H9 (cell line): Measurements from ENCODE around the gene ENOX1. TPM values are rescaled to one million over a fixed set of nuclear protein-coding genes. Genes with fewer than 3 reads are reported as not detected.

Source experiments
- DNase-seq: peaks from one replicate; pipeline ENCODE4 v3.0.0-alpha.2; 2017
- H2AFZ ChIP-seq: one replicate; pipeline ENCODE4 v1.6.1; 2013; ENCODE audit warnings: mild to moderate bottlenecking, low read length, control low read depth, moderate library complexity
- H2AK5ac ChIP-seq: 2 replicates; pipeline ENCODE4 v1.6.1; 2013; ENCODE audit warnings: low read length, control low read depth, mixed read lengths; ENCODE audit not compliant: insufficient read length
- H2BK120ac ChIP-seq: one replicate; pipeline ENCODE4 v1.6.1; 2013; ENCODE audit warnings: low read depth, mild to moderate bottlenecking, low read length, control low read depth, inconsistent platforms; ENCODE audit not compliant: poor library complexity, severe bottlenecking
- H2BK12ac ChIP-seq: 2 replicates; pipeline ENCODE4 v1.6.1; 2013; ENCODE audit warnings: low read length, control low read depth, mixed read lengths, low read depth; ENCODE audit not compliant: insufficient read length
- H2BK15ac ChIP-seq: 2 replicates; pipeline ENCODE4 v1.6.1; 2013; ENCODE audit warnings: low read depth, low read length, control low read depth
- H2BK20ac ChIP-seq: one replicate; pipeline ENCODE4 v1.6.1; 2013; ENCODE audit warnings: low read depth, mild to moderate bottlenecking, low read length, control low read depth, inconsistent platforms; ENCODE audit not compliant: poor library complexity, severe bottlenecking
- H2BK5ac ChIP-seq: 2 replicates; pipeline ENCODE4 v1.6.1; 2013; ENCODE audit warnings: low read length, control low read depth, mixed read lengths; ENCODE audit not compliant: insufficient read length
- H3K14ac ChIP-seq: 2 replicates; pipeline ENCODE4 v1.6.1; 2013; ENCODE audit warnings: low read length, control low read depth; ENCODE audit not compliant: insufficient read depth
- H3K18ac ChIP-seq: 2 replicates; pipeline ENCODE4 v1.6.1; 2013; ENCODE audit warnings: low read depth, mild to moderate bottlenecking, mixed read lengths, low read length, control low read depth; ENCODE audit not compliant: insufficient read length
- H3K23ac ChIP-seq: 2 replicates; pipeline ENCODE4 v1.6.1; 2013; ENCODE audit warnings: low read length, control low read depth, mixed read lengths, low read depth; ENCODE audit not compliant: insufficient read length
- H3K23me2 ChIP-seq: 2 replicates; pipeline ENCODE4 v1.6.1; 2013; ENCODE audit warnings: low read depth, mild to moderate bottlenecking, mixed read lengths, low read length, control low read depth; ENCODE audit not compliant: insufficient read length, poor library complexity, severe bottlenecking
- H3K27ac ChIP-seq: 2 replicates; pipeline ENCODE4 v1.5.1; 2013; ENCODE audit warnings: low read length, control low read depth, mixed read lengths, low read depth; ENCODE audit not compliant: insufficient read length
- H3K27me3 ChIP-seq: 2 replicates; pipeline ENCODE4 v1.6.1; 2013; ENCODE audit warnings: low read length, control low read depth, inconsistent platforms; ENCODE audit not compliant: insufficient read depth
- H3K4ac ChIP-seq: 2 replicates; pipeline ENCODE4 v1.6.1; 2013; ENCODE audit warnings: low read depth, mild to moderate bottlenecking, control low read depth, inconsistent platforms, low read length, moderate library complexity
- H3K4me1 ChIP-seq: 2 replicates; pipeline ENCODE4 v1.6.1; 2013; ENCODE audit warnings: low read length, control low read depth, inconsistent platforms; ENCODE audit not compliant: insufficient read depth
- H3K4me2 ChIP-seq: 2 replicates; pipeline ENCODE4 v1.6.1; 2013; ENCODE audit warnings: low read length, control low read depth, mixed read lengths; ENCODE audit not compliant: insufficient read length, insufficient read depth
- H3K56ac ChIP-seq: 2 replicates; pipeline ENCODE4 v1.6.1; 2013; ENCODE audit warnings: low read depth, mild to moderate bottlenecking, mixed read lengths, low read length, control low read depth; ENCODE audit not compliant: insufficient read length
- H3K79me1 ChIP-seq: 2 replicates; pipeline ENCODE4 v1.6.1; 2013; ENCODE audit warnings: low read depth, mild to moderate bottlenecking, moderate library complexity, low read length, control low read depth, inconsistent platforms; ENCODE audit not compliant: insufficient read depth, poor library complexity, severe bottlenecking
- H3K79me2 ChIP-seq: 2 replicates; pipeline ENCODE4 v1.6.1; 2013; ENCODE audit warnings: low read length, control low read depth, inconsistent platforms; ENCODE audit not compliant: insufficient read depth
- H3K9ac ChIP-seq: 2 replicates; pipeline ENCODE4 v1.6.1; 2013; ENCODE audit warnings: low read length, control low read depth, mixed read lengths; ENCODE audit not compliant: insufficient read length; ENCODE audit errors: extremely low read depth
- H3K9me3 ChIP-seq: one replicate; pipeline ENCODE4 v1.6.1; 2013; ENCODE audit warnings: low read depth, low read length, inconsistent platforms; ENCODE audit not compliant: control insufficient read depth
- H3T11ph ChIP-seq: one replicate; pipeline ENCODE4 v1.6.1; 2013; ENCODE audit warnings: mild to moderate bottlenecking, low read length, control low read depth, inconsistent platforms
- H4K20me1 ChIP-seq: one replicate; pipeline ENCODE4 v1.6.1; 2013; ENCODE audit not compliant: control insufficient read depth, insufficient read length, insufficient read depth
- H4K5ac ChIP-seq: 2 replicates; pipeline ENCODE4 v1.6.1; 2013; ENCODE audit warnings: low read depth, mild to moderate bottlenecking, mixed read lengths, low read length, control low read depth; ENCODE audit not compliant: insufficient read length
- H4K8ac ChIP-seq: replicated peaks from 2 replicates; pipeline ENCODE4 v1.6.1; 2013; ENCODE audit warnings: low read length, control low read depth, mixed read lengths, low read depth; ENCODE audit not compliant: insufficient read length
- H4K91ac ChIP-seq: 2 replicates; pipeline ENCODE4 v1.6.1; 2013; ENCODE audit warnings: low read depth, mild to moderate bottlenecking, moderate library complexity, mixed read lengths, low read length, control low read depth; ENCODE audit not compliant: insufficient read length
- H3K27ac Mint-ChIP-seq, 3 experiments: 2 replicates in 2 of 3; 3 replicates in 1 of 3; pipeline ENCODE4 v1.8.0; 2020 to 2021; ENCODE audit warnings: mixed read lengths in 3 of 3, mild to moderate bottlenecking in 1 of 3, moderate library complexity in 1 of 3
- H3K27me3 Mint-ChIP-seq: 2 replicates; pipeline ENCODE4 v1.8.0; 2021; ENCODE audit warnings: low read depth, mild to moderate bottlenecking, moderate library complexity, mixed read lengths
- H3K36me3 Mint-ChIP-seq, 3 experiments: 2 replicates in 2 of 3; 3 replicates in 1 of 3; pipeline ENCODE4 v1.8.0; 2020 to 2021; ENCODE audit warnings: low read depth in 3 of 3, mixed read lengths in 3 of 3; ENCODE audit not compliant: insufficient read depth in 1 of 3
- H3K4me1 Mint-ChIP-seq, 2 experiments: 2 replicates each; pipeline ENCODE4 v1.8.0; 2020; ENCODE audit warnings: mixed read lengths in 2 of 2
- H3K4me3 Mint-ChIP-seq, 2 experiments: 2 replicates in 1 of 2; 3 replicates in 1 of 2; pipeline ENCODE4 v1.8.0; 2020 to 2021; ENCODE audit warnings: mild to moderate bottlenecking in 2 of 2, mixed read lengths in 2 of 2, moderate library complexity in 1 of 2
- H3K9me3 Mint-ChIP-seq, 2 experiments: 2 replicates in 1 of 2; 3 replicates in 1 of 2; pipeline ENCODE4 v1.8.0; 2020; ENCODE audit warnings: mild to moderate bottlenecking in 2 of 2, mixed read lengths in 2 of 2, moderate library complexity in 1 of 2
- WGBS: extraction: QIAGEN DNeasy Blood & Tissue Kit; methylation state at CpG from one replicate; pipeline ENCODE4 v1.1.7; 2013; ENCODE audit warnings: missing lambda C conversion rate, low lambda C conversion rate, mixed read lengths; ENCODE audit not compliant: insufficient read length; ENCODE audit errors: extremely low coverage; 5-methylcytosine and 5-hydroxymethylcytosine counted together
- total RNA-seq: library from RNA; stranded (reverse); gene quantifications from 2 replicates; pipeline ENCODE4 v1.2.1, GENCODE V29; 2021
- TF ChIP-seq, protein P1 (sequence below): fragments of 200-600 bp; sonication (generic); conservative IDR thresholded peaks from 3 replicates; pipeline ENCODE4 v1.8.0; 2021; ENCODE audit warnings: antibody characterized with exemption, mild to moderate bottlenecking

ENOX1 gene
- total RNA-seq, 1 experiment from 2014 or later = 0.24 TPM

DNA sequence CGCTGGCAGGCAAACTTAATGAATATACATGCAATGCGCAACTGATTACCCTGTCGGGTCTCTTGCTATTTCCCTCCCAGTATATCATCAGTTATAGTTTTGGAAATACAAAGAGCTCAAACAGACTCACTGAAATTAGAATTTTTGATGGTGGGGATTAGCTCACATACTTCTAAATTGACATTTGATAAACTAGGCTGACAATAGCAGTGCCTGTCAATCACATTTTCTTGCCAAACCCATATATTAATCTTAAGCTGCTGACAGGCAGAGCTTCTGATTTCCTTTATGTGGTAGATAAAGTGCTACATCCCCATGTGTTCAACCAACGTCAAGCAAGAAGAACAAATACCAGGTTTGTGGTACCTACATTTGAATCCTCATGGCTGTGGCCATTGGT is 521.7 kb downstream of the ENOX1 start:
- no peaks in the 10 kb centered on the region for H3K27me3 ChIP-seq
- Mint-ChIP-seq H3K4me3 (no peak overlapping the region), H3K9me3 (no peaks in the 10 kb centered on the region), H3K27me3 (no peaks in the 10 kb centered on the region), H3K4me1 (peaks cover 19 to 20% of the 10 kb centered on the region in 2 experiments), H3K27ac (no peak overlapping the region), H3K36me3 (no peaks in the 10 kb centered on the region)
- H4K8ac ChIP-seq = no peak overlapping the region
- TF ChIP-seq, protein P1, sequence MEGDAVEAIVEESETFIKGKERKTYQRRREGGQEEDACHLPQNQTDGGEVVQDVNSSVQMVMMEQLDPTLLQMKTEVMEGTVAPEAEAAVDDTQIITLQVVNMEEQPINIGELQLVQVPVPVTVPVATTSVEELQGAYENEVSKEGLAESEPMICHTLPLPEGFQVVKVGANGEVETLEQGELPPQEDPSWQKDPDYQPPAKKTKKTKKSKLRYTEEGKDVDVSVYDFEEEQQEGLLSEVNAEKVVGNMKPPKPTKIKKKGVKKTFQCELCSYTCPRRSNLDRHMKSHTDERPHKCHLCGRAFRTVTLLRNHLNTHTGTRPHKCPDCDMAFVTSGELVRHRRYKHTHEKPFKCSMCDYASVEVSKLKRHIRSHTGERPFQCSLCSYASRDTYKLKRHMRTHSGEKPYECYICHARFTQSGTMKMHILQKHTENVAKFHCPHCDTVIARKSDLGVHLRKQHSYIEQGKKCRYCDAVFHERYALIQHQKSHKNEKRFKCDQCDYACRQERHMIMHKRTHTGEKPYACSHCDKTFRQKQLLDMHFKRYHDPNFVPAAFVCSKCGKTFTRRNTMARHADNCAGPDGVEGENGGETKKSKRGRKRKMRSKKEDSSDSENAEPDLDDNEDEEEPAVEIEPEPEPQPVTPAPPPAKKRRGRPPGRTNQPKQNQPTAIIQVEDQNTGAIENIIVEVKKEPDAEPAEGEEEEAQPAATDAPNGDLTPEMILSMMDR = no peak
- H3K27ac ChIP-seq = no peak overlapping the region
- no peaks in the 10 kb centered on the region for H3K4me1 ChIP-seq
- no peak overlapping the region for H2BK20ac ChIP-seq
- H3K79me2 ChIP-seq = no peaks in the 10 kb centered on the region
- no peak overlapping the region for H2BK120ac ChIP-seq
- no peak overlapping the region for H3K14ac ChIP-seq
- no peak overlapping the region for H2AK5ac ChIP-seq
- H3K9me3 ChIP-seq = no peaks in the 10 kb centered on the region
- no peak for DNase-seq
- no peak overlapping the region for H3K9ac ChIP-seq
- no peaks in the 10 kb centered on the region for H4K20me1 ChIP-seq
- H3K79me1 ChIP-seq = no peaks in the 10 kb centered on the region
- no peak overlapping the region for H3K23ac ChIP-seq
- no peak overlapping the region for H2BK12ac ChIP-seq
- no peak overlapping the region for H4K5ac ChIP-seq
- H2BK5ac ChIP-seq = no peak overlapping the region
- H3K4ac ChIP-seq = no peak overlapping the region
- WGBS = no CpG with 5 or more reads among the region's 4 CpGs
- no peak overlapping the region for H4K91ac ChIP-seq
- no peak overlapping the region for H3K56ac ChIP-seq
- no peak overlapping the region for H3K18ac ChIP-seq
- H3K23me2 ChIP-seq = no peaks in the 10 kb centered on the region
- H2AFZ ChIP-seq = no peak overlapping the region
- no peak overlapping the region for H3T11ph ChIP-seq
- no peak overlapping the region for H3K4me2 ChIP-seq
- H2BK15ac ChIP-seq = no peak overlapping the region
